CD14-positive monocyte (primary cell): ENCODE data around the gene PPP1R1C. TPM values are rescaled to one million over a fixed set of nuclear protein-coding genes. Genes with fewer than 3 reads are reported as not detected.

Experiments
- DNase-seq, 3 donors: peaks; one replicate each; pipeline ENCODE4 v3.0.0-alpha.2; 2011 to 2022
- H2AFZ ChIP-seq: 2 replicates; pipeline ENCODE4 v1.6.0; 2012; ENCODE audit warnings: mild to moderate bottlenecking, low read depth, low read length, inconsistent platforms; ENCODE audit not compliant: insufficient read depth, poor library complexity, severe bottlenecking
- H3K27ac ChIP-seq, 2 donors: 1 replicate in 1 of 2; 2 replicates in 1 of 2; pipeline ENCODE4 v1.5.1; 2012 to 2013; ENCODE audit warnings: low read length in 2 of 2, control low read depth in 1 of 2, inconsistent platforms in 1 of 2, low read depth in 1 of 2, mild to moderate bottlenecking in 1 of 2
- H3K27me3 ChIP-seq, 2 donors: one replicate each; pipeline versions ENCODE4 v1.6.0 to v1.6.1; 2011 to 2013; ENCODE audit warnings: low read length in 2 of 2; ENCODE audit not compliant: control insufficient read depth in 2 of 2, insufficient read depth in 2 of 2
- H3K36me3 ChIP-seq, 2 donors: replicated peaks in 1 of 2; 1 replicate in 1 of 2; 2 replicates in 1 of 2; pipeline versions ENCODE4 v1.5.1 to v1.6.1; 2012 to 2013; ENCODE audit warnings: low read length in 2 of 2, control low read depth in 1 of 2, inconsistent platforms in 1 of 2, mild to moderate bottlenecking in 1 of 2; ENCODE audit not compliant: insufficient read depth in 2 of 2, control insufficient read depth in 1 of 2
- H3K4me1 ChIP-seq, 2 donors: 1 replicate in 1 of 2; 2 replicates in 1 of 2; pipeline versions ENCODE4 v1.5.1 to v1.6.1; 2012 to 2013; ENCODE audit warnings: low read length in 2 of 2, control low read depth in 1 of 2, inconsistent platforms in 1 of 2, mild to moderate bottlenecking in 1 of 2, moderate library complexity in 1 of 2; ENCODE audit not compliant: insufficient read depth in 2 of 2, control insufficient read depth in 1 of 2
- H3K4me2 ChIP-seq: replicated peaks from 2 replicates; pipeline ENCODE3; 2012; ENCODE audit warnings: low read length, moderate library complexity, mild to moderate bottlenecking; ENCODE audit not compliant: poor library complexity, severe bottlenecking; ENCODE audit errors: extremely low read depth
- H3K4me3 ChIP-seq, 3 experiments: fragments of 200-600 bp in 1 of 3; sonication (generic) in 1 of 3; replicated peaks in 1 of 3; 1 replicate in 2 of 3; 2 replicates in 1 of 3; pipeline ENCODE4 v1.5.1; 2011 to 2013; ENCODE audit warnings: low read length in 3 of 3, mild to moderate bottlenecking in 3 of 3, control low read depth in 2 of 3, low read depth in 2 of 3, inconsistent platforms in 1 of 3, moderate library complexity in 1 of 3
- H3K79me2 ChIP-seq: 2 replicates; pipeline ENCODE4 v1.6.0; 2012; ENCODE audit warnings: mild to moderate bottlenecking, control low read depth, inconsistent platforms, low read length, moderate library complexity; ENCODE audit not compliant: insufficient read depth
- H3K9ac ChIP-seq: 2 replicates; pipeline ENCODE4 v1.6.0; 2017; ENCODE audit warnings: low read length, mild to moderate bottlenecking; ENCODE audit not compliant: insufficient read depth, poor library complexity, severe bottlenecking
- H3K9me3 ChIP-seq, 2 donors: replicated peaks in 1 of 2; 1 replicate in 1 of 2; 2 replicates in 1 of 2; pipeline versions ENCODE4 v1.5.1 to v1.6.1; 2012 to 2013; ENCODE audit warnings: low read length in 2 of 2, control low read depth in 1 of 2; ENCODE audit not compliant: control insufficient read depth in 1 of 2, insufficient read depth in 1 of 2
- H4K20me1 ChIP-seq: 2 replicates; pipeline ENCODE4 v1.6.0; 2012; ENCODE audit warnings: mild to moderate bottlenecking, low read length, control low read depth, moderate library complexity; ENCODE audit not compliant: insufficient read depth
- H3K27ac Mint-ChIP-seq, 7 donors: one replicate each; pipeline ENCODE4 v1.8.0; 2020; ENCODE audit warnings: mild to moderate bottlenecking in 7 of 7, mixed read lengths in 7 of 7, moderate library complexity in 6 of 7, inconsistent platforms in 2 of 7
- H3K27me3 Mint-ChIP-seq, 3 donors: one replicate each; pipeline ENCODE4 v1.8.0; 2021 to 2022; ENCODE audit warnings: low read depth in 3 of 3, mild to moderate bottlenecking in 3 of 3, mixed read lengths in 3 of 3, moderate library complexity in 3 of 3, inconsistent platforms in 1 of 3
- H3K36me3 Mint-ChIP-seq, 2 donors: one replicate each; pipeline ENCODE4 v1.8.0; 2020; ENCODE audit warnings: mixed read lengths in 2 of 2, inconsistent platforms in 1 of 2, mild to moderate bottlenecking in 1 of 2
- H3K4me1 Mint-ChIP-seq: one replicate; pipeline ENCODE4 v1.8.0; 2020; ENCODE audit warnings: mild to moderate bottlenecking, mixed read lengths
- H3K4me3 Mint-ChIP-seq, 2 donors: one replicate each; pipeline ENCODE4 v1.8.0; 2020; ENCODE audit warnings: mild to moderate bottlenecking in 2 of 2, mixed read lengths in 2 of 2, moderate library complexity in 1 of 2
- H3K9me3 Mint-ChIP-seq, 7 donors: one replicate each; pipeline ENCODE4 v1.8.0; 2020 to 2022; ENCODE audit warnings: mixed read lengths in 7 of 7, mild to moderate bottlenecking in 6 of 7, moderate library complexity in 6 of 7, inconsistent platforms in 2 of 7
- WGBS: methylation state at CpG from one replicate; pipeline ENCODE4 v1.1.5; 2013; ENCODE audit warnings: missing lambda C conversion rate; ENCODE audit not compliant: insufficient coverage; 5-methylcytosine and 5-hydroxymethylcytosine counted together
- intact Hi-C, 2 donors: fragments of 100-400 bp; cut with micrococcal nuclease; formaldehyde crosslinking; loops; one replicate each; pipeline versions ENCODE4 v1.15.0 to v1.15.1; 2023
- polyA plus RNA-seq, 3 donors: library from polyadenylated mRNA; depleted of rRNA in 1 of 3; unstranded in 2 of 3; stranded (reverse) in 1 of 3; fragments of 300-500 nt in 2 of 3; fragments of >200 nt in 1 of 3; fragmentation: Illumina TruSeq in 2 of 3; gene quantifications; 1 replicate in 2 of 3; 2 replicates in 1 of 3; pipeline ENCODE4 v1.2.3, GENCODE V29; 2012 to 2021
- TF ChIP-seq, protein P1 (sequence below): fragments of 200-600 bp; IDR thresholded peaks from one replicate; pipeline ENCODE4 v1.8.0; 2022; ENCODE audit warnings: antibody characterized with exemption, mild to moderate bottlenecking

Gene PPP1R1C
- polyA plus RNA-seq, 3 donors, result not detected

GRCh38 chr2:182072861-182073260, 87.2 kb downstream of the PPP1R1C start:
- TF ChIP-seq, protein P1, sequence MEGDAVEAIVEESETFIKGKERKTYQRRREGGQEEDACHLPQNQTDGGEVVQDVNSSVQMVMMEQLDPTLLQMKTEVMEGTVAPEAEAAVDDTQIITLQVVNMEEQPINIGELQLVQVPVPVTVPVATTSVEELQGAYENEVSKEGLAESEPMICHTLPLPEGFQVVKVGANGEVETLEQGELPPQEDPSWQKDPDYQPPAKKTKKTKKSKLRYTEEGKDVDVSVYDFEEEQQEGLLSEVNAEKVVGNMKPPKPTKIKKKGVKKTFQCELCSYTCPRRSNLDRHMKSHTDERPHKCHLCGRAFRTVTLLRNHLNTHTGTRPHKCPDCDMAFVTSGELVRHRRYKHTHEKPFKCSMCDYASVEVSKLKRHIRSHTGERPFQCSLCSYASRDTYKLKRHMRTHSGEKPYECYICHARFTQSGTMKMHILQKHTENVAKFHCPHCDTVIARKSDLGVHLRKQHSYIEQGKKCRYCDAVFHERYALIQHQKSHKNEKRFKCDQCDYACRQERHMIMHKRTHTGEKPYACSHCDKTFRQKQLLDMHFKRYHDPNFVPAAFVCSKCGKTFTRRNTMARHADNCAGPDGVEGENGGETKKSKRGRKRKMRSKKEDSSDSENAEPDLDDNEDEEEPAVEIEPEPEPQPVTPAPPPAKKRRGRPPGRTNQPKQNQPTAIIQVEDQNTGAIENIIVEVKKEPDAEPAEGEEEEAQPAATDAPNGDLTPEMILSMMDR, result no peak
- Histone ChIP-seq H3K9me3 (no peaks in the 10 kb centered on the region), H3K4me2 (no peak overlapping the region), H3K27me3 (no peaks in the 10 kb centered on the region), H3K36me3 (no peaks in the 10 kb centered on the region), H3K4me3 (no peak overlapping the region), H2AFZ (no peak overlapping the region), H3K4me1 (no peaks in the 10 kb centered on the region), H3K9ac (no peak overlapping the region), H4K20me1 (no peaks in the 10 kb centered on the region), H3K27ac (no peak overlapping the region), H3K79me2 (no peaks in the 10 kb centered on the region)
- Mint-ChIP-seq H3K36me3 (no peaks in the 10 kb centered on the region), H3K4me1 (peaks cover 3% of the 10 kb centered on the region), H3K9me3 (no peaks in the 10 kb centered on the region), H3K27me3 (no peaks in the 10 kb centered on the region), H3K27ac (no peak overlapping the region), H3K4me3 (no peak overlapping the region)
- DNase-seq, result no peak
- WGBS, result 80% methylated on average over 1 of the region's 6 CpGs
- intact Hi-C loops, result loop anchor here in 1 of 2 donors (10.0 kb wide), 1 partner anchor 328 kb away; no protein-coding TSS in a partner anchor

- TF ChIP-seq, protein P1, result no peak
- Histone ChIP-seq H3K9ac (no peak overlapping the region), H3K4me3 (no peak overlapping the region), H3K27me3 (no peaks in the 10 kb centered on the region), H3K4me1 (no peaks in the 10 kb centered on the region), H4K20me1 (no peaks in the 10 kb centered on the region), H3K27ac (no peak overlapping the region), H2AFZ (no peak overlapping the region), H3K9me3 (no peaks in the 10 kb centered on the region), H3K79me2 (no peaks in the 10 kb centered on the region), H3K4me2 (no peak overlapping the region), H3K36me3 (no peaks in the 10 kb centered on the region)
- Mint-ChIP-seq H3K27me3 (no peaks in the 10 kb centered on the region), H3K9me3 (no peaks in the 10 kb centered on the region), H3K4me3 (no peak overlapping the region), H3K4me1 (peaks cover 3% of the 10 kb centered on the region), H3K36me3 (no peaks in the 10 kb centered on the region), H3K27ac (no peak overlapping the region)
- 93% methylated on average over 1 of the region's 3 CpGs for WGBS
- intact Hi-C loops, result loop anchor here in 1 of 2 donors (10.0 kb wide), 1 partner anchor 329 kb away; no protein-coding TSS in a partner anchor
- no peak for DNase-seq
Observed at GRCh38 chr2:182073613-182074012, 88.0 kb downstream of the PPP1R1C start.
